PC-9 (cell line): ENCODE results near the gene KIF27. TPM values are rescaled to one million over a fixed set of nuclear protein-coding genes. Genes with fewer than 3 reads are reported as not detected.
A peak's percentile ranks its signal among the peaks of the same experiment; 100 is the strongest.

Source experiments
- BruUV-seq: library from RNA; stranded (reverse); fragments of 400-500 nt; replicated peaks from 2 replicates; lab custom pipeline; 2021; lab: Mats Ljungman, UMichigan
- CTCF ChIA-PET: fragments of 300-600 bp; sonication (Branson Sonifier 250); formaldehyde crosslinking; loops from one replicate; lab custom pipeline; 2022; ENCODE audit warnings: antibody characterized with exemption; lab: Charles Lee
- POLR2A ChIA-PET: fragments of 300-600 bp; sonication (Branson Sonifier 250); formaldehyde crosslinking; loops from one replicate; lab custom pipeline; 2022; ENCODE audit warnings: antibody characterized with exemption; ENCODE audit not compliant: unreplicated experiment; lab: Charles Lee
- DNase-seq, 2 experiments: peaks; one replicate each; pipeline versions ENCODE4 v3.0.0 to v3.0.0-alpha.2; 2015 to 2022; ENCODE audit warnings: mixed read lengths in 1 of 2
- H2AFZ ChIP-seq: fragments of 200-600 bp; sonication (generic); 2 replicates; pipeline ENCODE4 v1.8.1; 2017; ENCODE audit warnings: antibody characterized with exemption
- H3F3A ChIP-seq: fragments of 200-600 bp; sonication (generic); 2 replicates; pipeline ENCODE4 v1.8.1; 2017; ENCODE audit warnings: antibody characterized with exemption, mild to moderate bottlenecking, low read depth; ENCODE audit not compliant: insufficient read depth
- H3K27ac ChIP-seq: fragments of 200-600 bp; sonication (generic); 2 replicates; pipeline ENCODE4 v1.6.1; 2016; ENCODE audit warnings: mixed run types
- H3K27me3 ChIP-seq: fragments of 200-600 bp; sonication (generic); 2 replicates; pipeline ENCODE4 v1.6.1; 2016; ENCODE audit warnings: low read depth, mixed run types; ENCODE audit not compliant: insufficient read depth
- H3K36me3 ChIP-seq: fragments of 200-600 bp; sonication (generic); 2 replicates; pipeline ENCODE4 v1.6.1; 2016; ENCODE audit warnings: low read depth, mixed run types
- H3K4me1 ChIP-seq: fragments of 200-600 bp; sonication (generic); replicated peaks from 2 replicates; pipeline ENCODE4 v1.6.1; 2016; ENCODE audit warnings: mixed run types; ENCODE audit not compliant: insufficient read depth
- H3K4me2 ChIP-seq: fragments of 200-600 bp; sonication (generic); 2 replicates; pipeline ENCODE4 v1.6.1; 2017; ENCODE audit warnings: mixed run types
- H3K4me3 ChIP-seq: fragments of 200-600 bp; sonication (generic); 2 replicates; pipeline ENCODE4 v1.6.1; 2016; ENCODE audit warnings: mixed run types
- H3K79me2 ChIP-seq: fragments of 200-600 bp; sonication (generic); 2 replicates; pipeline ENCODE4 v1.6.1; 2017; ENCODE audit warnings: low read depth, mixed run types
- H3K9me2 ChIP-seq: fragments of 200-600 bp; sonication (generic); 2 replicates; pipeline ENCODE4 v1.8.1; 2017; ENCODE audit warnings: mild to moderate bottlenecking; ENCODE audit not compliant: insufficient read depth
- H3K9me3 ChIP-seq: fragments of 200-600 bp; sonication (generic); 2 replicates; pipeline ENCODE4 v1.8.1; 2016; ENCODE audit warnings: low read depth; ENCODE audit not compliant: insufficient read depth
- H4K20me1 ChIP-seq: fragments of 200-600 bp; sonication (generic); 2 replicates; pipeline ENCODE4 v1.8.1; 2017; ENCODE audit not compliant: insufficient read depth
- EZH2 ChIP-seq: fragments of 200-600 bp; sonication (generic); IDR thresholded peaks from 2 replicates; pipeline ENCODE4 v1.8.0; 2017; ENCODE audit warnings: antibody characterized with exemption, low read depth
- intact Hi-C: fragments of 100-400 bp; cut with micrococcal nuclease; formaldehyde crosslinking; loops from one replicate; pipeline ENCODE4 v1.10.0; 2022; ENCODE audit not compliant: unreplicated experiment
- total RNA-seq: library from RNA; stranded (reverse); gene quantifications from 2 replicates; pipeline ENCODE4 v1.2.3, GENCODE V29; 2021
- TF ChIP-seq, protein P1 (sequence below): fragments of 200-600 bp; sonication (generic); conservative IDR thresholded peaks from 2 replicates; pipeline ENCODE4 v1.6.1; 2017; ENCODE audit warnings: mixed run types, antibody characterized with exemption, mild to moderate bottlenecking, moderate library complexity

The KIF27 gene
- total RNA-seq, 1 experiment from 2014 or later: 13.3 TPM

DNA sequence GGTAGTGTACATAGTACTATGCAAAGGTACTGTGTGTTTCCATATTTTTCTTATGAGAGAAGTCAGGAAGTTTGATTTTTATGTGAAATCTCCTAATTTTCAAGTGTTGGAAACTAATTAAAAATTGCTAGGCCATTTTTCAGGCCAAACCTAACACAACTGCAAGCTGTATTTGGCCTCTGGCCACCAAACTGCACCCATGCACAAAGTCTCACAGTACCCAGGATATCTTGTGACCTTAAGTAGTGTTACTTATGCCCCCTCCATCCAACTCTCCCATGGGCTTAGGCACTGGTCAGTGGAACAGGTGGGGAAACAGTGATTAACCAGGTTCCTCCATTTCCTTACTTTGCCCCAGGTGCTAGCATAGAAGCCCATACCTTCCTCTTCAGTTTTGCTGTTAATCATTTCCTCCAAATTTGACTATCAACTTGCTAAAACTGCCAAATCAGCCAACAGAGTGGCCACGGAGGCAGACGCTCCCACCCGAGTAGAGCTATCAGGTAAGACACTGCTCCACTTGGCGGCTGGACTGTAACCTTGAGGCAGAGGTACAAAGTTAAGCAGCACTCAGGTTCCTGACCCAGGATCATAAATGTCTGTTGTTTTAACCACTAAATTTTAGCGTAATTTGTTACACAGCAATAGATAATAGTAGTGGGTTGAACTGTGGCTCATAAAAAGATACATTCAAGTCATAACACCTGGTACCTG lies 19.5 kb upstream of the KIF27 start:
- Histone ChIP-seq H3K79me2 (no peaks in the 10 kb centered on the region), H3K9me3 (no peaks in the 10 kb centered on the region), H2AFZ (no peak overlapping the region), H3F3A (peaks cover under 1% of the 10 kb centered on the region; the same call in 1 of the 2 replicates), H3K36me3 (no peaks in the 10 kb centered on the region), H3K4me1 (peaks cover under 1% of the 10 kb centered on the region; the same call in 1 of the 2 replicates), H3K4me3 (no peak overlapping the region), H4K20me1 (no peaks in the 10 kb centered on the region), H3K4me2 (no peak overlapping the region), H3K9me2 (no peaks in the 10 kb centered on the region), H3K27me3 (no peaks in the 10 kb centered on the region), H3K27ac (no peak overlapping the region)
- intact Hi-C loops: no loop called here
- POLR2A ChIA-PET: no interaction called here
- DNase-seq: no peak
- CTCF ChIA-PET: no interaction called here
- no peak for TF ChIP-seq EZH2
- TF ChIP-seq, protein P1, sequence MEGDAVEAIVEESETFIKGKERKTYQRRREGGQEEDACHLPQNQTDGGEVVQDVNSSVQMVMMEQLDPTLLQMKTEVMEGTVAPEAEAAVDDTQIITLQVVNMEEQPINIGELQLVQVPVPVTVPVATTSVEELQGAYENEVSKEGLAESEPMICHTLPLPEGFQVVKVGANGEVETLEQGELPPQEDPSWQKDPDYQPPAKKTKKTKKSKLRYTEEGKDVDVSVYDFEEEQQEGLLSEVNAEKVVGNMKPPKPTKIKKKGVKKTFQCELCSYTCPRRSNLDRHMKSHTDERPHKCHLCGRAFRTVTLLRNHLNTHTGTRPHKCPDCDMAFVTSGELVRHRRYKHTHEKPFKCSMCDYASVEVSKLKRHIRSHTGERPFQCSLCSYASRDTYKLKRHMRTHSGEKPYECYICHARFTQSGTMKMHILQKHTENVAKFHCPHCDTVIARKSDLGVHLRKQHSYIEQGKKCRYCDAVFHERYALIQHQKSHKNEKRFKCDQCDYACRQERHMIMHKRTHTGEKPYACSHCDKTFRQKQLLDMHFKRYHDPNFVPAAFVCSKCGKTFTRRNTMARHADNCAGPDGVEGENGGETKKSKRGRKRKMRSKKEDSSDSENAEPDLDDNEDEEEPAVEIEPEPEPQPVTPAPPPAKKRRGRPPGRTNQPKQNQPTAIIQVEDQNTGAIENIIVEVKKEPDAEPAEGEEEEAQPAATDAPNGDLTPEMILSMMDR: no peak
- BruUV-seq: no TSS peak

DNA sequence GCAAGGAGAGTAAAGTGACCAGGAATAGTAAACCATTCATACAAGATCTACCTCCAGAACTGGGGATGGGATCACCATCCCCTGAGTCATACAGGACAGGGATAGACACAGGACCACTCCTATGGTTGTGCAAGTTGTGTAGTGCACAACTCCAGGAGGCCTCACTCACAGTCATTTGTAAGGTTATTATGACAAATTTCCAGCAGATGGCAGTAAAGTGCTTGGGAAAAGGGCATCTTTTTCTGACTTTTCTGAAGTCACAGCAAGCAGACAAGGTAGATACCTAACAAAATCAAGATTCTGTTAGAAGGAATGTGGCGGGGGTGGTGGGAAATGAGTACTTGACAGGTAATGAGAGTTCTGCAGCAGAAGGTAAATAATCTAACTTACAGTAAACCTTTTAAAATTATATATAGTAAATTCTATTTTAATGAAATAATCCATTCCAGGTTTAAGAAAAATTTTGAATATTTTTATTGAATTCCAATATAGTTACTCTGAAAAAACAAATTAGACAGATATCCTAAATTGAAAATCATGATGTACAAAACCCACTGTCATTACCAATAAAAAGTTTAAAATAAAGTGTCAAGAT lies 16.7 kb upstream of the KIF27 start:
- intact Hi-C loops: loop anchor here (1.0 kb wide), 2 partner anchors 323 to 377 kb away; no protein-coding TSS in a partner anchor
- H3K4me1 ChIP-seq: peaks cover 23% of the 10 kb centered on the region
- H3K9me2 ChIP-seq: no peaks in the 10 kb centered on the region
- H3K4me3 ChIP-seq: no peak overlapping the region
- no peak overlapping the region for H3K27ac ChIP-seq
- H3K79me2 ChIP-seq: no peaks in the 10 kb centered on the region
- H3F3A ChIP-seq: peaks cover 14% of the 10 kb centered on the region; the same call in 1 of the 2 replicates
- BruUV-seq: no TSS peak
- POLR2A ChIA-PET: no interaction called here
- TF ChIP-seq, protein P1: peak; percentile 84
- TF ChIP-seq EZH2: no peak
- no peak overlapping the region for H2AFZ ChIP-seq
- H4K20me1 ChIP-seq: no peaks in the 10 kb centered on the region
- H3K36me3 ChIP-seq: no peaks in the 10 kb centered on the region
- no peaks in the 10 kb centered on the region for H3K27me3 ChIP-seq
- peak; percentile 33 to 61 for DNase-seq
- no peak overlapping the region for H3K4me2 ChIP-seq
- no peaks in the 10 kb centered on the region for H3K9me3 ChIP-seq
- CTCF ChIA-PET: no interaction called here

DNA sequence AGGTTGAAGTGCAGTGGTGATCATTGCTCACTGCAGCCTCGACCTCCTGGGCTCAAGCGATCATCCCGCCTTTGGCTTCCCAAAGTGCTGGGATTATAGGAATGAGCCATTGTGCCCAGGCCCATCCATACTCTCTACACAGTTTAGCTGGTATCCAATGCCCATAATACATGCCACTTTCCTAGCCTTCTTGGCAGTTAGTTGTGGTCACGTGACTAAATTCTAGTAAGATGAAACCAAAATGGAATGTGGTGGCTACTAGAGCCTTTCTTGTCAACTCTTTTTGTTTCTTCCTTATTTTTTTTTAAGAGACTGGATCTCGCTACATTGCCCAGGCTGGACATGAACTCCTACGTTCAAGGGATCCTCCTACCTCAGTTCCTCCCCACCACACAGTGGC lies 15.3 kb upstream of the KIF27 start:
- Histone ChIP-seq H3F3A (peaks cover 14% of the 10 kb centered on the region; the same call in 1 of the 2 replicates), H3K4me1 (peaks cover 23% of the 10 kb centered on the region), H3K9me3 (no peaks in the 10 kb centered on the region), H3K79me2 (no peaks in the 10 kb centered on the region), H2AFZ (no peak overlapping the region), H3K27me3 (no peaks in the 10 kb centered on the region), H3K4me2 (no peak overlapping the region), H4K20me1 (no peaks in the 10 kb centered on the region), H3K9me2 (no peaks in the 10 kb centered on the region), H3K4me3 (no peak overlapping the region), H3K27ac (no peak overlapping the region), H3K36me3 (no peaks in the 10 kb centered on the region)
- no TSS peak for BruUV-seq
- no peak for DNase-seq
- intact Hi-C loops: no loop called here
- no peak for TF ChIP-seq EZH2
- TF ChIP-seq, protein P1: no peak
- ChIA-PET POLR2A (no interaction called here), CTCF (interaction anchor here (0.5 to 0.7 kb wide), 2 partner anchors 119 to 367 kb away, joined by 4 to 11 read pairs; partner anchors contain the start of gene GKAP1)
